Measurements from ENCODE around the gene SHROOM1.

DNA sequence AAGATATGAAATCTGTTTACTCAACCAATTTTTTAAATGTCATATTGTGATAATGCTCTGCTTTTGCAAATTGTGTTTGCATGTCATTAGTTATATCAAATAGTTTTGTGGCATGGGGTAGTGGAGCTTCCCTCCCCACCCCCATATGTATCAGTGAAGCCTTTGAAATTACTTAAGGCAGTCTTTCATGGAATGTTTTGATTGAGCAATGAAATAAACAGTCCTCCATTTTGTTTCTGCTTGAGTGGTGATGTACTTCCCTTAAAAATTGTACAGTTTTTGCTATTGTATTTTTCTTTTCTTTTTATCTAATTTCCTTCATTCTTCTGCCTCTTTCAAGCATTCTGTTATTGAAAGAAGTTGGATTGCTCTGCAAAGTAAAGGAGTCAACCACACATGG lies 13.9 kb downstream of the SHROOM1 start:
- TF ChIP-seq, protein P1, sequence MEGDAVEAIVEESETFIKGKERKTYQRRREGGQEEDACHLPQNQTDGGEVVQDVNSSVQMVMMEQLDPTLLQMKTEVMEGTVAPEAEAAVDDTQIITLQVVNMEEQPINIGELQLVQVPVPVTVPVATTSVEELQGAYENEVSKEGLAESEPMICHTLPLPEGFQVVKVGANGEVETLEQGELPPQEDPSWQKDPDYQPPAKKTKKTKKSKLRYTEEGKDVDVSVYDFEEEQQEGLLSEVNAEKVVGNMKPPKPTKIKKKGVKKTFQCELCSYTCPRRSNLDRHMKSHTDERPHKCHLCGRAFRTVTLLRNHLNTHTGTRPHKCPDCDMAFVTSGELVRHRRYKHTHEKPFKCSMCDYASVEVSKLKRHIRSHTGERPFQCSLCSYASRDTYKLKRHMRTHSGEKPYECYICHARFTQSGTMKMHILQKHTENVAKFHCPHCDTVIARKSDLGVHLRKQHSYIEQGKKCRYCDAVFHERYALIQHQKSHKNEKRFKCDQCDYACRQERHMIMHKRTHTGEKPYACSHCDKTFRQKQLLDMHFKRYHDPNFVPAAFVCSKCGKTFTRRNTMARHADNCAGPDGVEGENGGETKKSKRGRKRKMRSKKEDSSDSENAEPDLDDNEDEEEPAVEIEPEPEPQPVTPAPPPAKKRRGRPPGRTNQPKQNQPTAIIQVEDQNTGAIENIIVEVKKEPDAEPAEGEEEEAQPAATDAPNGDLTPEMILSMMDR (conservative IDR thresholded peaks at IDR 0.05; ENCODE audit: low read length) = no peak
- TF ChIP-seq EZH2phosphoT487 (IDR thresholded peaks at IDR 0.05; ENCODE audit: borderline replicate concordance, low read depth, low read length) = no peak
